ENCODE data around the gene ELMO3. TPM values are rescaled to one million over a fixed set of nuclear protein-coding genes. Genes with fewer than 3 reads are reported as not detected.

Gene ELMO3
- not detected in 2 replicates for polyA plus RNA-seq

GRCh38 chr16:67199011-67199807, at the start of gene ELMO3:
ELMO3 (plus strand) TSS chr16:67199131; CDS start chr16:67199327, 196 bp downstream.

GRCh38 chr16:67150833-67151396, 48.0 kb upstream of the ELMO3 start, which contains the start of gene B3GNT9:
B3GNT9 (minus strand) TSS chr16:67150998; CDS start chr16:67150485, 513 bp downstream.

GRCh38 chr16:67164599-67165061, 34.3 kb upstream of the ELMO3 start, which contains the start of gene HSF4:
HSF4 (plus strand) TSS chr16:67164745; CDS start chr16:67164812, 67 bp downstream.

GRCh38 chr16:67170168-67170948, 28.6 kb upstream of the ELMO3 start, which contains the start of gene NOL3:
NOL3 (plus strand) TSS chr16:67170538.

GRCh38 chr16:67183627-67184452, 15.1 kb upstream of the ELMO3 start, which contains the start of gene MATCAP1:
MATCAP1 (minus strand) TSS chr16:67183963; CDS start chr16:67180610, 3,353 bp downstream.

GRCh38 chr16:67190041-67190440, 8.9 kb upstream of the ELMO3 start, which contains the start of gene EXOC3L1:
EXOC3L1 (minus strand) TSS chr16:67190136; CDS start chr16:67189676, 460 bp downstream.

GRCh38 chr16:67191995-67192681, 6.8 kb upstream of the ELMO3 start, which contains the start of gene E2F4:
E2F4 (plus strand) TSS chr16:67192155; CDS start chr16:67192228, 73 bp downstream.

GRCh38 chr16:67226804-67227566, 28.1 kb downstream of the ELMO3 start, which contains the start of gene TMEM208:
TMEM208 (plus strand) TSS chr16:67227130; CDS start chr16:67227219, 89 bp downstream.

GRCh38 chr16:67247192-67248072, 48.5 kb downstream of the ELMO3 start, which contains the start of gene FHOD1:
FHOD1 (minus strand) TSS chr16:67247481; CDS start chr16:67247410, 71 bp downstream.

GRCh38 chr16:67248401-67249177, 49.7 kb downstream of the ELMO3 start, which contains the start of gene SLC9A5:
SLC9A5 (plus strand) TSS chr16:67248979; CDS start chr16:67249015, 36 bp downstream.

Other genes starting within 250 kb of the ELMO3 start
- gene CES3, start 237.9 kb upstream of the ELMO3 start, polyA plus RNA-seq = 0.86 and 0.90 TPM in 2 replicates
- 2.8 and 6.0 TPM in 2 replicates for gene CES4A, start 210.5 kb upstream of the ELMO3 start, polyA plus RNA-seq
- gene CBFB, start 170.0 kb upstream of the ELMO3 start, polyA plus RNA-seq = 3.7 and 7.3 TPM in 2 replicates
- gene PHAF1, start 89.2 kb upstream of the ELMO3 start, polyA plus RNA-seq = 4.7 and 14.2 TPM in 2 replicates
- gene B3GNT9, start 48.1 kb upstream of the ELMO3 start, polyA plus RNA-seq = not detected in 2 replicates
- 0.99 TPM in 1 of 2 replicates, not detected in the other for gene TRADD, start 39.2 kb upstream of the ELMO3 start, polyA plus RNA-seq
- 0.81 TPM in 1 of 2 replicates, not detected in the other for gene FBXL8, start 39.2 kb upstream of the ELMO3 start, polyA plus RNA-seq
- gene HSF4, start 34.4 kb upstream of the ELMO3 start, polyA plus RNA-seq = 1.9 and 3.9 TPM in 2 replicates
- 6.3 and 9.0 TPM in 2 replicates for gene NOL3, start 28.6 kb upstream of the ELMO3 start, polyA plus RNA-seq
- 12.0 and 13.3 TPM in 2 replicates for gene MATCAP1, start 15.2 kb upstream of the ELMO3 start, polyA plus RNA-seq
- gene EXOC3L1, start 9.0 kb upstream of the ELMO3 start, polyA plus RNA-seq = not detected in 2 replicates
- gene E2F4, start 7.0 kb upstream of the ELMO3 start, polyA plus RNA-seq = 4.5 and 7.4 TPM in 2 replicates
- 357 and 366 TPM in 2 replicates for gene TMEM208, start 28.0 kb downstream of the ELMO3 start, polyA plus RNA-seq
- 2.6 and 3.7 TPM in 2 replicates for gene FHOD1, start 48.4 kb downstream of the ELMO3 start, polyA plus RNA-seq
- gene SLC9A5, start 49.8 kb downstream of the ELMO3 start, polyA plus RNA-seq = 1.1 and 1.7 TPM in 2 replicates
- gene PLEKHG4, start 80.4 kb downstream of the ELMO3 start, polyA plus RNA-seq = 1.4 TPM in 1 of 2 replicates, not detected in the other
- not detected in 2 replicates for gene KCTD19, start 127.6 kb downstream of the ELMO3 start, polyA plus RNA-seq
- 2.1 and 3.7 TPM in 2 replicates for gene LRRC36, start 127.7 kb downstream of the ELMO3 start, polyA plus RNA-seq
- 55.4 and 88.4 TPM in 2 replicates for gene TPPP3, start 194.4 kb downstream of the ELMO3 start, polyA plus RNA-seq
- 0.16 and 0.20 TPM in 2 replicates for gene ZDHHC1, start 217.3 kb downstream of the ELMO3 start, polyA plus RNA-seq
- 0.12 and 3.9 TPM in 2 replicates for gene HSD11B2, start 232.0 kb downstream of the ELMO3 start, polyA plus RNA-seq

Data from Purkinje cell (primary cell).